ENCODE measurements around the gene DCPS. TPM values are rescaled to one million over a fixed set of nuclear protein-coding genes. Genes with fewer than 3 reads are reported as not detected.
A peak's percentile ranks its signal among the peaks of the same experiment; 100 is the strongest.

The DCPS gene
- total RNA-seq, 1 experiment from 2014 or later, result 26.2 TPM

DNA sequence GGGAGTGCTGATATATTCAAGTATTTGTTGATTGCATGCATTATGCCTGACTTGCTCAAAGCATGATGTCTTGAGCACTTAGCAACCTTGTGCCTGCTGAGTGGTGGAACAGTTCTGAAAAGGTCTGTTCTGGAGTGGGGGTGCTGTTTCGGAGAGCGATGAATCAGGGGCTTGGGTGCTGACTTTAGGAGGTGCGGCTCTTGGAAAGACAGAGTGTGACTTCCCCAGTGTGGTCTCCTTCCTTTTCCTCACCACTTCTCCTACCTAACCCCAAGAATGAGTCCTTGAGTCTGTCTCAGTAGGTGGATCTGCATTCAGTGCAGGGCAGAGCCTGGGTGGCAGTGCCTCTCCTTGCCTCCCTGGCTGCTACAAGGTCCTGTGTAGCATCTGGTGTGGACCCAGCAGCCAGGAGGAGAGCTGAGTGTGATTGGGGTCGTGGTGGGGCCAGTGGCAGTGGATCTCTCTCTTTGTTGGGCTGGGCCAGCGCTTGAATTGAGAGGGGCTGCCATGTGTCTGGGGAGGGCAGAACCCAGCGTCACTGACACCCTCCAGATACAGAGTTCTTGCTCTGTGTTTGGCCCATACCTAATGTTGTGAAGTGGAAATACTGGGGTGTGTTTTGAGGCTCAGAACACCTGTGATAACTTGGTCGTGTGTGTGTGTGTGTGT is 87.6 kb downstream of the DCPS start:
- DNase-seq (ENCODE audit: low spot score), result no peak
- H3K4me3 Mint-ChIP-seq, result no peak overlapping the region
- ChIA-PET CTCF (interaction anchor here (1.2 kb wide), 1 partner anchor 81 kb away, joined by 3 read pairs; no protein-coding TSS in a partner anchor), POLR2A (no interaction called here)
- no peak; the same call in 1 of the 2 replicates for ATAC-seq
- no peaks in the 10 kb centered on the region for H3K9me3 Mint-ChIP-seq
- no peak for TF ChIP-seq NR1H2 (CRISPR knock-in tag; IDR thresholded peaks at IDR 0.05)
- TF ChIP-seq CREB1 (CRISPR knock-in tag; IDR thresholded peaks at IDR 0.05), result no peak
- peaks cover 23% of the 10 kb centered on the region for H3K4me1 Mint-ChIP-seq
- no peaks in the 10 kb centered on the region for H3K27me3 Mint-ChIP-seq (ENCODE audit: low read depth)
- 0 out of 2 replicates have a peak overlapping the region, but pooled peaks have one; percentile 40 for H3K27ac Mint-ChIP-seq
- no peaks in the 10 kb centered on the region for H3K36me3 Mint-ChIP-seq

GRCh38 chr11:126391970-126392632 is 88.2 kb downstream of the DCPS start:
- H3K36me3 Mint-ChIP-seq, result no peaks in the 10 kb centered on the region
- no peak overlapping the region; the same call in 1 of the 2 replicates for H3K27ac Mint-ChIP-seq
- no peaks in the 10 kb centered on the region for H3K9me3 Mint-ChIP-seq
- ATAC-seq (peak; percentile 91), DNase-seq (ENCODE audit: low spot score) (peak; percentile 40)
- H3K27me3 Mint-ChIP-seq (ENCODE audit: low read depth), result no peaks in the 10 kb centered on the region
- H3K4me3 Mint-ChIP-seq, result no peak overlapping the region
- TF ChIP-seq FOXK1 (CRISPR knock-in tag; IDR thresholded peaks at IDR 0.05), result no peak
- TF ChIP-seq, protein P1, sequence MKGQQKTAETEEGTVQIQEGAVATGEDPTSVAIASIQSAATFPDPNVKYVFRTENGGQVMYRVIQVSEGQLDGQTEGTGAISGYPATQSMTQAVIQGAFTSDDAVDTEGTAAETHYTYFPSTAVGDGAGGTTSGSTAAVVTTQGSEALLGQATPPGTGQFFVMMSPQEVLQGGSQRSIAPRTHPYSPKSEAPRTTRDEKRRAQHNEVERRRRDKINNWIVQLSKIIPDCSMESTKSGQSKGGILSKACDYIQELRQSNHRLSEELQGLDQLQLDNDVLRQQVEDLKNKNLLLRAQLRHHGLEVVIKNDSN (CRISPR knock-in tag; IDR thresholded peaks at IDR 0.05), result peak; percentile 73
- peak; percentile 82 for TF ChIP-seq USF2 (CRISPR knock-in tag; IDR thresholded peaks at IDR 0.05)
- TF ChIP-seq TEAD4 (CRISPR knock-in tag; IDR thresholded peaks at IDR 0.05), result no peak
- no peak for TF ChIP-seq MLX (CRISPR knock-in tag; IDR thresholded peaks at IDR 0.05)
- ChIA-PET POLR2A (no interaction called here), CTCF (interaction anchor here (0.6 to 1.3 kb wide), 5 partner anchors 9 to 155 kb away, joined by 3 to 5 read pairs (median 4); no protein-coding TSS in a partner anchor)
- H3K4me1 Mint-ChIP-seq, result peaks cover 16% of the 10 kb centered on the region

DNA sequence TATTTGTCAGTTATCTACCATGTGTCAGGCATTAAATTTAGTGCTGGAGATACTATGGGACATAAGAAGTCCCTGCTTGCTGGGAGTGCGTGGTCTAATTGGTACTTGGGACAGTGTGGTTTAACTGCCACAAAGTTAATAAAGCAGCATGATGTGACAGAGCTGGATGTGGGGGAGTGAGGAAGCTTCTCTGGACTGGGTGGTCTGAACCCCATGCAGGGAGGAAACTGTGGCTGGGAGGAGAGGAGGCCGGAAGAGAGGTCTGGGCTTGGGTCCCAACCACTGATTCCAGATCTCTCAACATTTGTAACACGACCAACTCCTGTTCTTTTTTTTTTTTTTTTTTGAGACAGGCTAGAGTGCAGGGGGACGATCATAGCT is 88.8 kb downstream of the DCPS start:
- DNase-seq (ENCODE audit: low spot score), result no peak
- TF ChIP-seq CDX4 (CRISPR knock-in tag; IDR thresholded peaks at IDR 0.05; ENCODE audit: borderline replicate concordance) (no peak), ZBTB21 (CRISPR knock-in tag; IDR thresholded peaks at IDR 0.05; ENCODE audit: borderline replicate concordance) (no peak), ZNF671 (CRISPR knock-in tag; IDR thresholded peaks at IDR 0.05) (no peak), SP1 (CRISPR knock-in tag; conservative IDR thresholded peaks at IDR 0.05) (no peak), ZNF425 (CRISPR knock-in tag; conservative IDR thresholded peaks at IDR 0.05) (no peak), MXD4 (CRISPR knock-in tag; IDR thresholded peaks at IDR 0.05; ENCODE audit: borderline replicate concordance) (no peak)
- TF ChIP-seq, protein P2, sequence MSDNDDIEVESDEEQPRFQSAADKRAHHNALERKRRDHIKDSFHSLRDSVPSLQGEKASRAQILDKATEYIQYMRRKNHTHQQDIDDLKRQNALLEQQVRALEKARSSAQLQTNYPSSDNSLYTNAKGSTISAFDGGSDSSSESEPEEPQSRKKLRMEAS (CRISPR knock-in tag; IDR thresholded peaks at IDR 0.05), result no peak
- peaks cover 14% of the 10 kb centered on the region for H3K4me1 Mint-ChIP-seq
- no peaks in the 10 kb centered on the region for H3K9me3 Mint-ChIP-seq
- CTCF ChIA-PET, result interaction anchor here (0.9 to 1.3 kb wide), 4 partner anchors 9 to 82 kb away, joined by 3 to 5 read pairs (median 4); no protein-coding TSS in a partner anchor
- H3K27ac Mint-ChIP-seq, result 0 out of 2 replicates have a peak overlapping the region, but pooled peaks have one; percentile 82
- ATAC-seq, result no peak
- H3K4me3 Mint-ChIP-seq, result no peak overlapping the region
- H3K27me3 Mint-ChIP-seq (ENCODE audit: low read depth), result no peaks in the 10 kb centered on the region
- no peaks in the 10 kb centered on the region for H3K36me3 Mint-ChIP-seq
- POLR2A ChIA-PET, result no interaction called here
